HepG2 (cell line): Measurements from ENCODE around the gene TIFAB. TPM values are rescaled to one million over a fixed set of nuclear protein-coding genes. Genes with fewer than 3 reads are reported as not detected.
A peak's percentile ranks its signal among the peaks of the same experiment; 100 is the strongest.

ENCODE experiments used
- ATRX ChIP-seq: sonication (generic); formaldehyde crosslinking; IDR thresholded peaks from 2 replicates; pipeline ENCODE4 v1.4.0; 2020; ENCODE audit warnings: missing genetic modification reagents, borderline replicate concordance
- BRCA1 ChIP-seq: sonication (generic); formaldehyde crosslinking; IDR thresholded peaks from 2 replicates; pipeline ENCODE4 v1.4.0; 2020; ENCODE audit warnings: missing genetic modification reagents
- CEBPB ChIP-seq: IDR thresholded peaks from 2 replicates; pipeline ENCODE4 v1.6.1; 2011; ENCODE audit warnings: low read depth, low read length, improper control_type of control experiment, borderline replicate concordance
- FOXK2 ChIP-seq: fragments of 450-650 bp; IDR thresholded peaks from 2 replicates; pipeline ENCODE4 v1.6.1; 2016
- HOXA5 ChIP-seq: sonication (generic); formaldehyde crosslinking; IDR thresholded peaks from 2 replicates; pipeline ENCODE4 v1.4.0; 2020; ENCODE audit warnings: missing genetic modification reagents
- KAT7 ChIP-seq: IDR thresholded peaks from 2 replicates; pipeline ENCODE4 v1.6.1; 2018; ENCODE audit warnings: borderline replicate concordance, missing compliant biosample characterization
- KDM6A ChIP-seq: IDR thresholded peaks from 2 replicates; pipeline ENCODE4 v1.6.1; 2016; ENCODE audit warnings: low read depth
- MXD4 ChIP-seq: IDR thresholded peaks from 2 replicates; pipeline ENCODE4 v1.6.1; 2016; ENCODE audit warnings: mild to moderate bottlenecking, missing biosample characterization, missing genetic modification reagents
- NFIC ChIP-seq: IDR thresholded peaks from 2 replicates; pipeline ENCODE4 v1.6.1; 2012; ENCODE audit warnings: mild to moderate bottlenecking, low read length, inconsistent platforms
- PPARG ChIP-seq: conservative IDR thresholded peaks from 2 replicates; pipeline ENCODE4 v1.6.1; 2016; ENCODE audit warnings: missing biosample characterization, missing genetic modification reagents
- ZBTB42 ChIP-seq: sonication (generic); formaldehyde crosslinking; IDR thresholded peaks from 2 replicates; pipeline ENCODE4 v1.5.0; 2020; ENCODE audit warnings: mild to moderate bottlenecking, missing genetic modification reagents
- ZFX ChIP-seq: sonication (generic); formaldehyde crosslinking; IDR thresholded peaks from 2 replicates; pipeline ENCODE4 v1.4.0; 2020; ENCODE audit warnings: mild to moderate bottlenecking, low read depth, missing genetic modification reagents, moderate library complexity
- ZNF121 ChIP-seq: sonication (generic); formaldehyde crosslinking; IDR thresholded peaks from 2 replicates; pipeline ENCODE4 v1.5.0; 2020; ENCODE audit warnings: mild to moderate bottlenecking, missing genetic modification reagents
- ZNF207 ChIP-seq: fragments of 450-650 bp; IDR thresholded peaks from 2 replicates; pipeline ENCODE4 v1.6.1; 2016; ENCODE audit warnings: antibody characterized with exemption, borderline replicate concordance
- ZNF329 ChIP-seq: sonication (generic); formaldehyde crosslinking; IDR thresholded peaks from 2 replicates; pipeline ENCODE4 v1.9.0; 2021; ENCODE audit warnings: low read depth, mild to moderate bottlenecking, missing genetic modification reagents
- ZNF34 ChIP-seq: sonication (generic); formaldehyde crosslinking; IDR thresholded peaks from 2 replicates; pipeline ENCODE4 v1.4.0; 2020; ENCODE audit warnings: mild to moderate bottlenecking, missing genetic modification reagents, borderline replicate concordance
- ZNF350 ChIP-seq: sonication (generic); formaldehyde crosslinking; IDR thresholded peaks from 2 replicates; pipeline ENCODE4 v1.4.0; 2020; ENCODE audit warnings: mild to moderate bottlenecking, low read depth, missing genetic modification reagents, borderline replicate concordance
- ZNF451 ChIP-seq: sonication (generic); formaldehyde crosslinking; IDR thresholded peaks from 2 replicates; pipeline ENCODE4 v1.5.0; 2020; ENCODE audit warnings: mild to moderate bottlenecking, missing genetic modification reagents
- ZNF468 ChIP-seq: sonication (generic); formaldehyde crosslinking; IDR thresholded peaks from 2 replicates; pipeline ENCODE4 v1.8.0; 2022; ENCODE audit warnings: mild to moderate bottlenecking, moderate library complexity, missing genetic modification reagents
- ZNF496 ChIP-seq: sonication (generic); formaldehyde crosslinking; IDR thresholded peaks from 2 replicates; pipeline ENCODE4 v1.8.1; 2023; ENCODE audit warnings: mild to moderate bottlenecking, moderate library complexity, missing genetic modification reagents; ENCODE audit not compliant: insufficient replicate concordance
- ZNF501 ChIP-seq: sonication (generic); formaldehyde crosslinking; IDR thresholded peaks from 2 replicates; pipeline ENCODE4 v1.5.1; 2020; ENCODE audit warnings: mild to moderate bottlenecking, moderate library complexity, missing genetic modification reagents
- ZNF678 ChIP-seq: sonication (generic); formaldehyde crosslinking; IDR thresholded peaks from 2 replicates; pipeline ENCODE4 v1.4.0; 2020; ENCODE audit warnings: mild to moderate bottlenecking, missing genetic modification reagents
- ZNF746 ChIP-seq: sonication (generic); formaldehyde crosslinking; IDR thresholded peaks from 2 replicates; pipeline ENCODE4 v1.8.0; 2022; ENCODE audit warnings: mild to moderate bottlenecking, missing genetic modification reagents
- polyA plus RNA-seq, 8 experiments: library from polyadenylated mRNA; depleted of rRNA in 3 of 8; stranded (reverse) in 7 of 8; unstranded in 1 of 8; fragments of >200 nt; fragmentation: Illumina TruSeq in 4 of 8; extraction: Trizol in 4 of 8; gene quantifications; 2 replicates each; pipeline versions ENCODE4 v1.2.1 to v1.2.3, GENCODE V29; 2011 to 2016; ENCODE audit warnings: low read depth in 4 of 8, missing spikeins in 1 of 8, mixed read lengths in 1 of 8; ENCODE audit not compliant: insufficient read depth in 1 of 8
- total RNA-seq, 5 experiments: library from RNA; depleted of rRNA; stranded (reverse); fragments of >200 nt; fragmentation: Illumina TruSeq; extraction: Trizol; gene quantifications; 2 replicates each; pipeline ENCODE4 v1.2.3, GENCODE V29; 2016; ENCODE audit warnings: low read depth in 1 of 5
- TF ChIP-seq, protein P1 (sequence below): sonication (generic); formaldehyde crosslinking; IDR thresholded peaks from 2 replicates; pipeline ENCODE4 v1.4.0; 2020; ENCODE audit warnings: missing genetic modification reagents
- TF ChIP-seq, protein P2 (sequence below): sonication (generic); formaldehyde crosslinking; IDR thresholded peaks from 2 replicates; pipeline ENCODE4 v1.4.0; 2020; ENCODE audit warnings: mild to moderate bottlenecking, missing genetic modification reagents
- TF ChIP-seq, protein P3 (sequence below): sonication (generic); formaldehyde crosslinking; IDR thresholded peaks from 2 replicates; pipeline ENCODE4 v1.8.1; 2023; ENCODE audit warnings: missing genetic modification reagents, mild to moderate bottlenecking, borderline replicate concordance
- TF ChIP-seq, protein P4 (sequence below): fragments of 450-650 bp; IDR thresholded peaks from 2 replicates; pipeline ENCODE4 v1.6.1; 2017
- TF ChIP-seq, protein P5 (sequence below): sonication (generic); formaldehyde crosslinking; IDR thresholded peaks from 2 replicates; pipeline ENCODE4 v1.4.0; 2020; ENCODE audit warnings: missing genetic modification reagents

TIFAB gene
- total and polyA plus RNA-seq, 2 of the 13 experiments (the other 11 are each of a cell fraction or from before 2014, with no cell fraction given), result not detected

DNA sequence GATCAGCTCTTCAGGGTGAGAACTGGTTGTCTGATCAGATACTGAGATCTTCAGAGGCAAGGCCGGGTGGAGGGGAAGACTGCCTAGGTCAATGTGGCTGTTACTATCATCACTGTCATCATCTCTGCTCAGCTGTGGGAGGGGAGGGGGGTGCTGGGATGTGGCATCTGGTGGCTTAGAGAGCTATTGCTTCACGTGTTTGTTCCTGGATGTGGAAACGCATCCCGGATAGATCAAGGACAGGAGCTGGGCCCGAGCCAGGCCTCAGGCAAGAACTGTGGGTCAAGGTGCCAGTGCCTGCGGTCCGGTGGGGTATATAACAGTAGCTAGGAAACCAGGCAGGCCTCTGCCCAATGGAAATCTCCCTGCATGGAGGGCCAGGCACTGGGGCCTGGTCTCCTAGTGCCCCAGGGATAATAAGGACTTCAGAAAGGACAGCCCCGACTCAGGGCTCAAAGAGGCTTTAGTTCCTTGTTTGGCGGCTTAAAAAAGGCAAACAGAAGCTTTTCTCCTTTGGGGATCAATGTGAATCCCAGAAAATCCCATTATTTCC, 30.3 kb upstream of the TIFAB start (continued):
- TF ChIP-seq, protein P1, sequence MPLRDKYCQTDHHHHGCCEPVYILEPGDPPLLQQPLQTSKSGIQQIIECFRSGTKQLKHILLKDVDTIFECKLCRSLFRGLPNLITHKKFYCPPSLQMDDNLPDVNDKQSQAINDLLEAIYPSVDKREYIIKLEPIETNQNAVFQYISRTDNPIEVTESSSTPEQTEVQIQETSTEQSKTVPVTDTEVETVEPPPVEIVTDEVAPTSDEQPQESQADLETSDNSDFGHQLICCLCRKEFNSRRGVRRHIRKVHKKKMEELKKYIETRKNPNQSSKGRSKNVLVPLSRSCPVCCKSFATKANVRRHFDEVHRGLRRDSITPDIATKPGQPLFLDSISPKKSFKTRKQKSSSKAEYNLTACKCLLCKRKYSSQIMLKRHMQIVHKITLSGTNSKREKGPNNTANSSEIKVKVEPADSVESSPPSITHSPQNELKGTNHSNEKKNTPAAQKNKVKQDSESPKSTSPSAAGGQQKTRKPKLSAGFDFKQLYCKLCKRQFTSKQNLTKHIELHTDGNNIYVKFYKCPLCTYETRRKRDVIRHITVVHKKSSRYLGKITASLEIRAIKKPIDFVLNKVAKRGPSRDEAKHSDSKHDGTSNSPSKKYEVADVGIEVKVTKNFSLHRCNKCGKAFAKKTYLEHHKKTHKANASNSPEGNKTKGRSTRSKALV (CRISPR knock-in tag), result peak; percentile 47; the same call in 1 of the 2 replicates
- no peak for TF ChIP-seq FOXK2
- 0 out of 2 replicates have a peak, but pooled peaks have one; percentile 59 for TF ChIP-seq NFIC
- no peak for TF ChIP-seq ZNF678 (CRISPR knock-in tag)
- no peak for TF ChIP-seq KAT7 (CRISPR knock-in tag)
- TF ChIP-seq ZNF34 (CRISPR knock-in tag), result no peak
- no peak for TF ChIP-seq ZNF501
- TF ChIP-seq ZNF121, result no peak
- TF ChIP-seq ZBTB42 (CRISPR knock-in tag), result no peak
- TF ChIP-seq ZNF468 (CRISPR knock-in tag), result no peak
- TF ChIP-seq ZNF329 (CRISPR knock-in tag), result no peak
- no peak for TF ChIP-seq ZNF496 (CRISPR knock-in tag)
- TF ChIP-seq, protein P2, sequence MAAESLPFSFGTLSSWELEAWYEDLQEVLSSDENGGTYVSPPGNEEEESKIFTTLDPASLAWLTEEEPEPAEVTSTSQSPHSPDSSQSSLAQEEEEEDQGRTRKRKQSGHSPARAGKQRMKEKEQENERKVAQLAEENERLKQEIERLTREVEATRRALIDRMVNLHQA (CRISPR knock-in tag), result no peak
- no peak for TF ChIP-seq ATRX (CRISPR knock-in tag)
- no peak for TF ChIP-seq PPARG (CRISPR knock-in tag)
- no peak for TF ChIP-seq BRCA1
- no peak for TF ChIP-seq HOXA5 (CRISPR knock-in tag)
- TF ChIP-seq ZNF451 (CRISPR knock-in tag), result no peak
- TF ChIP-seq CEBPB, result peak; percentile 99
- TF ChIP-seq, protein P3, sequence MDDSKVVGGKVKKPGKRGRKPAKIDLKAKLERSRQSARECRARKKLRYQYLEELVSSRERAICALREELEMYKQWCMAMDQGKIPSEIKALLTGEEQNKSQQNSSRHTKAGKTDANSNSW (CRISPR knock-in tag), result no peak
- TF ChIP-seq, protein P4, sequence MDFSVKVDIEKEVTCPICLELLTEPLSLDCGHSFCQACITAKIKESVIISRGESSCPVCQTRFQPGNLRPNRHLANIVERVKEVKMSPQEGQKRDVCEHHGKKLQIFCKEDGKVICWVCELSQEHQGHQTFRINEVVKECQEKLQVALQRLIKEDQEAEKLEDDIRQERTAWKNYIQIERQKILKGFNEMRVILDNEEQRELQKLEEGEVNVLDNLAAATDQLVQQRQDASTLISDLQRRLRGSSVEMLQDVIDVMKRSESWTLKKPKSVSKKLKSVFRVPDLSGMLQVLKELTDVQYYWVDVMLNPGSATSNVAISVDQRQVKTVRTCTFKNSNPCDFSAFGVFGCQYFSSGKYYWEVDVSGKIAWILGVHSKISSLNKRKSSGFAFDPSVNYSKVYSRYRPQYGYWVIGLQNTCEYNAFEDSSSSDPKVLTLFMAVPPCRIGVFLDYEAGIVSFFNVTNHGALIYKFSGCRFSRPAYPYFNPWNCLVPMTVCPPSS, result no peak
- TF ChIP-seq ZNF746 (CRISPR knock-in tag), result peak; percentile 88
- TF ChIP-seq, protein P5, sequence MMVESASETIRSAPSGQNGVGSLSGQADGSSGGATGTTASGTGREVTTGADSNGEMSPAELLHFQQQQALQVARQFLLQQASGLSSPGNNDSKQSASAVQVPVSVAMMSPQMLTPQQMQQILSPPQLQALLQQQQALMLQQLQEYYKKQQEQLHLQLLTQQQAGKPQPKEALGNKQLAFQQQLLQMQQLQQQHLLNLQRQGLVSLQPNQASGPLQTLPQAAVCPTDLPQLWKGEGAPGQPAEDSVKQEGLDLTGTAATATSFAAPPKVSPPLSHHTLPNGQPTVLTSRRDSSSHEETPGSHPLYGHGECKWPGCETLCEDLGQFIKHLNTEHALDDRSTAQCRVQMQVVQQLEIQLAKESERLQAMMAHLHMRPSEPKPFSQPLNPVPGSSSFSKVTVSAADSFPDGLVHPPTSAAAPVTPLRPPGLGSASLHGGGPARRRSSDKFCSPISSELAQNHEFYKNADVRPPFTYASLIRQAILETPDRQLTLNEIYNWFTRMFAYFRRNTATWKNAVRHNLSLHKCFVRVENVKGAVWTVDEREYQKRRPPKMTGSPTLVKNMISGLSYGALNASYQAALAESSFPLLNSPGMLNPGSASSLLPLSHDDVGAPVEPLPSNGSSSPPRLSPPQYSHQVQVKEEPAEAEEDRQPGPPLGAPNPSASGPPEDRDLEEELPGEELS (CRISPR knock-in tag), result peak; percentile 92
- no peak for TF ChIP-seq MXD4 (CRISPR knock-in tag)
- TF ChIP-seq KDM6A (CRISPR knock-in tag), result peak; percentile 77
- TF ChIP-seq ZNF207, result no peak
- TF ChIP-seq ZFX (CRISPR knock-in tag), result peak; percentile 89
- TF ChIP-seq ZNF350 (CRISPR knock-in tag), result peak; percentile 57; the same call in 1 of the 2 replicates
